Activated T-helper 1 cell treated with Interleukin-2 at 50 U/mL for 16 hours (primary cell): ENCODE measurements around the gene SYDE2.
"Not testable (repeated sequence)": the region's sequence is repeated elsewhere in the genome, so short reads cannot be mapped to it uniquely, and the experiment has no call there.

Experiments
- DNase-seq: peaks from one replicate; pipeline ENCODE4 v3.0.0-alpha.2; 2020; ENCODE audit warnings: low read depth

The SYDE2 gene

GRCh38 chr1:85200463-85201339 lies at the start of gene SYDE2:
Gene SYDE2, minus strand, starts transcription at chr1:85201016. Its CDS starts 20 bp downstream, at chr1:85200996.
- DNase-seq: peak; percentile 74

- DNase-seq: not testable (repeated sequence)
Measured at GRCh38 chr1:85249042-85249441, 48.2 kb upstream of the SYDE2 start.

- no peak for DNase-seq
Measured at GRCh38 chr1:85245891-85246290, 45.1 kb upstream of the SYDE2 start.

- no peak for DNase-seq
Measured at GRCh38 chr1:85245456-85245855, 44.6 kb upstream of the SYDE2 start.

GRCh38 chr1:85244271-85245061 lies 43.6 kb upstream of the SYDE2 start:
- no peak for DNase-seq

- DNase-seq: no peak
Measured at GRCh38 chr1:85243372-85243771, 42.6 kb upstream of the SYDE2 start.

GRCh38 chr1:85240643-85241042 lies 39.8 kb upstream of the SYDE2 start:
- no peak for DNase-seq

- no peak for DNase-seq
Measured at GRCh38 chr1:85240174-85240601, 39.4 kb upstream of the SYDE2 start.

- no peak for DNase-seq
Measured at GRCh38 chr1:85237613-85238012, 36.8 kb upstream of the SYDE2 start.

- no peak for DNase-seq
Measured at GRCh38 chr1:85230305-85230977, 29.6 kb upstream of the SYDE2 start.

- no peak for DNase-seq
Measured at GRCh38 chr1:85229574-85230097, 28.8 kb upstream of the SYDE2 start.

GRCh38 chr1:85228972-85229371 lies 28.2 kb upstream of the SYDE2 start:
- DNase-seq: no peak

GRCh38 chr1:85225624-85226380 lies 25.0 kb upstream of the SYDE2 start:
- DNase-seq: no peak

- DNase-seq: no peak
Measured at GRCh38 chr1:85224734-85225623, 24.2 kb upstream of the SYDE2 start.

GRCh38 chr1:85224295-85224694 lies 23.5 kb upstream of the SYDE2 start:
- DNase-seq: no peak

GRCh38 chr1:85223334-85223733 lies 22.5 kb upstream of the SYDE2 start:
- DNase-seq: no peak

- DNase-seq: no peak
Measured at GRCh38 chr1:85220756-85221201, 20.0 kb upstream of the SYDE2 start.

GRCh38 chr1:85219853-85220610 lies 19.2 kb upstream of the SYDE2 start:
- DNase-seq: no peak

- DNase-seq: no peak
Measured at GRCh38 chr1:85216697-85217096, 15.9 kb upstream of the SYDE2 start.

- DNase-seq: no peak
Measured at GRCh38 chr1:85214654-85215053, 13.8 kb upstream of the SYDE2 start.
